Spleen (tissue), 11 donors: Measurements from ENCODE around the gene RTKN. TPM values are rescaled to one million over a fixed set of nuclear protein-coding genes. Genes with fewer than 3 reads are reported as not detected.

Experiments
- DNase-seq: peaks from one replicate; pipeline ENCODE4 v3.0.0-alpha.2; 2020
- H3K27ac ChIP-seq, 8 donors: fragments of 200-600 bp; sonication (generic) in 7 of 8; 1 replicate in 4 of 8; 2 replicates in 4 of 8; pipeline versions ENCODE4 v1.5.0 to v1.8.0; 2016 to 2021; ENCODE audit warnings: inconsistent platforms in 4 of 8, mild to moderate bottlenecking in 4 of 8, moderate library complexity in 1 of 8
- H3K27me3 ChIP-seq, 7 donors: fragments of 200-600 bp; sonication (generic) in 6 of 7; replicated peaks in 1 of 7; 1 replicate in 4 of 7; 2 replicates in 3 of 7; pipeline versions ENCODE4 v1.5.0 to v1.8.0; 2016 to 2021; ENCODE audit warnings: inconsistent platforms in 3 of 7, mild to moderate bottlenecking in 1 of 7
- H3K36me3 ChIP-seq, 6 donors: fragments of 200-600 bp; sonication (generic) in 5 of 6; 1 replicate in 4 of 6; 2 replicates in 2 of 6; pipeline versions ENCODE4 v1.5.0 to v1.8.0; 2016 to 2021; ENCODE audit warnings: inconsistent platforms in 2 of 6
- H3K4me1 ChIP-seq, 6 donors: fragments of 200-600 bp; sonication (generic) in 5 of 6; 1 replicate in 3 of 6; 2 replicates in 3 of 6; pipeline versions ENCODE4 v1.5.0 to v1.8.0; 2016 to 2021; ENCODE audit warnings: inconsistent platforms in 3 of 6
- H3K4me3 ChIP-seq, 8 donors: fragments of 200-600 bp; sonication (generic) in 7 of 8; 1 replicate in 4 of 8; 2 replicates in 4 of 8; pipeline versions ENCODE4 v1.5.0 to v1.8.0; 2016 to 2021; ENCODE audit warnings: inconsistent platforms in 4 of 8, mild to moderate bottlenecking in 4 of 8, moderate library complexity in 2 of 8
- H3K9me3 ChIP-seq, 8 donors: fragments of 200-600 bp; sonication (generic) in 7 of 8; 1 replicate in 4 of 8; 2 replicates in 4 of 8; pipeline versions ENCODE4 v1.5.0 to v1.8.0; 2016 to 2021; ENCODE audit warnings: inconsistent platforms in 4 of 8
- CTCF ChIP-seq, 11 experiments: fragments of 200-600 bp in 7 of 11; fragments of 450-650 bp in 4 of 11; sonication (generic) in 4 of 11; IDR thresholded peaks in 8 of 11; conservative IDR thresholded peaks in 3 of 11; 1 replicate in 7 of 11; 2 replicates in 4 of 11; pipeline versions ENCODE4 v1.4.0 to v1.8.0; 2016 to 2021; ENCODE audit warnings: antibody characterized with exemption in 11 of 11, inconsistent platforms in 4 of 11, mild to moderate bottlenecking in 1 of 11
- POLR2A ChIP-seq, 3 donors: fragments of 450-650 bp; IDR thresholded peaks; one replicate each; pipeline ENCODE4 v1.5.1; 2017; ENCODE audit warnings: antibody characterized with exemption in 3 of 3, mild to moderate bottlenecking in 1 of 3
- POLR2AphosphoS5 ChIP-seq, 3 donors: sonication (generic); formaldehyde crosslinking; IDR thresholded peaks; one replicate each; pipeline ENCODE4 v1.5.1; 2017; ENCODE audit warnings: antibody characterized with exemption in 3 of 3
- WGBS, 5 donors: extraction: QIAGEN DNeasy Blood & Tissue Kit in 3 of 5; methylation state at CpG; one replicate each; pipeline versions ENCODE4 v1.1.5 to v1.1.7; 2013 to 2018; 5-methylcytosine and 5-hydroxymethylcytosine counted together
- intact Hi-C: fragments of 100-400 bp; cut with DNase I; formaldehyde crosslinking; loops from one replicate; pipeline ENCODE4 v1.15.0; 2023; ENCODE audit warnings: low total_unique reads
- polyA plus RNA-seq, 3 donors: library from polyadenylated mRNA; stranded (reverse); fragments of 200-250 nt; gene quantifications; one replicate each; pipeline ENCODE4 v1.2.1, GENCODE V29; 2013
- total RNA-seq, 7 donors: library from RNA; depleted of rRNA in 3 of 7; stranded (reverse); fragments of >200 nt in 3 of 7; fragmentation: NEBNext Ultra II Directional in 4 of 7; extraction: Animal tissue kit (Norgen Biotek cat#: 25700) in 4 of 7; gene quantifications; one replicate each; pipeline versions ENCODE4 v1.1.0 to v1.2.1, GENCODE V29; 2016 to 2021
- donor health status: healthy with polysubstance abuse.
- donor health status: DM: no; HTN: no; CAD: no; lungs with moderate emphysema.
- donor health status: DM: no; HTN: no; CAD: no.
- donor health status: Bipolar disorder and iron deficiency.
- donor health status: healthy.
- donor health status: DM: no; HTN: no; CAD: no.
- donor health status: DM: yes; HTN: yes; CAD: no.

The RTKN gene
- total and polyA plus RNA-seq, 10 donors: 3.2 to 11.1 (median 7.1) TPM

GRCh38 chr2:74481431-74481830, 39.7 kb upstream of the RTKN start:
- intact Hi-C loops: loop anchor here (5.0 kb wide), 1 partner anchor 106 kb away; no protein-coding TSS in a partner anchor
- H3K27ac ChIP-seq: peak overlapping the region in 5 of 8 donors; percentile 93 to 97 (median 94)
- H3K4me3 ChIP-seq: peak overlapping the region; percentile 72 to 96 (median 88)
- WGBS, 5 donors: 48 to 93% (median 70%) methylated on average over 2 to 3 of the region's 3 CpGs
- H3K27me3 ChIP-seq: no peaks in the 10 kb centered on the region
- TF ChIP-seq POLR2A (IDR thresholded peaks at IDR 0.05) (no peak), CTCF (IDR thresholded peaks at IDR 0.05 in 8 of 11, conservative IDR thresholded peaks at IDR 0.05 in 3 of 11) (no peak), POLR2AphosphoS5 (IDR thresholded peaks at IDR 0.05) (no peak)
- DNase-seq: no peak
- no peaks in the 10 kb centered on the region for H3K9me3 ChIP-seq
- peaks cover 0 to 69% (median 25%) of the 10 kb centered on the region in 6 donors for H3K36me3 ChIP-seq
- peaks cover 33 to 68% (median 40%) of the 10 kb centered on the region in 6 donors for H3K4me1 ChIP-seq

GRCh38 chr2:74474899-74475298, 33.2 kb upstream of the RTKN start:
- Histone ChIP-seq H3K9me3 (no peaks in the 10 kb centered on the region), H3K4me1 (peaks cover 19 to 57% (median 26%) of the 10 kb centered on the region in 6 donors), H3K36me3 (peaks cover 0 to 70% (median 29%) of the 10 kb centered on the region in 6 donors), H3K4me3 (no peak overlapping the region), H3K27ac (no peak overlapping the region), H3K27me3 (no peaks in the 10 kb centered on the region)
- intact Hi-C loops: no loop called here
- peak; percentile 69 for DNase-seq
- 81 to 91% (median 89%) methylated on average over 5 of the region's 5 CpGs for WGBS, 5 donors
- TF ChIP-seq CTCF (IDR thresholded peaks at IDR 0.05 in 8 of 11, conservative IDR thresholded peaks at IDR 0.05 in 3 of 11) (peak in 1 of 11 experiments; percentile 19), POLR2AphosphoS5 (IDR thresholded peaks at IDR 0.05) (no peak)

GRCh38 chr2:74474481-74474880, 32.7 kb upstream of the RTKN start:
- intact Hi-C loops: no loop called here
- Histone ChIP-seq H3K36me3 (peaks cover 0 to 66% (median 27%) of the 10 kb centered on the region in 6 donors), H3K9me3 (no peaks in the 10 kb centered on the region), H3K27ac (no peak overlapping the region), H3K4me3 (no peak overlapping the region), H3K27me3 (no peaks in the 10 kb centered on the region), H3K4me1 (peaks cover 18 to 53% (median 25%) of the 10 kb centered on the region in 6 donors)
- 94 to 99% (median 95%) methylated on average over 6 of the region's 6 CpGs for WGBS, 5 donors
- TF ChIP-seq POLR2A (IDR thresholded peaks at IDR 0.05): no peak
- TF ChIP-seq POLR2AphosphoS5 (IDR thresholded peaks at IDR 0.05): no peak
- no peak for TF ChIP-seq CTCF (IDR thresholded peaks at IDR 0.05 in 8 of 11, conservative IDR thresholded peaks at IDR 0.05 in 3 of 11)
- DNase-seq: peak; percentile 69

- intact Hi-C loops: no loop called here
- H3K4me1 ChIP-seq: peaks cover 18 to 47% (median 25%) of the 10 kb centered on the region in 6 donors
- peak overlapping the region; percentile 54 to 78 (median 71) for H3K4me3 ChIP-seq
- H3K27me3 ChIP-seq: no peaks in the 10 kb centered on the region
- H3K27ac ChIP-seq: peak overlapping the region; percentile 77 to 93 (median 91)
- WGBS, 5 donors: 8 to 16% (median 11%) methylated on average over 7 of the region's 7 CpGs
- DNase-seq: no peak
- TF ChIP-seq CTCF (IDR thresholded peaks at IDR 0.05 in 8 of 11, conservative IDR thresholded peaks at IDR 0.05 in 3 of 11) (no peak), POLR2AphosphoS5 (IDR thresholded peaks at IDR 0.05) (no peak), POLR2A (IDR thresholded peaks at IDR 0.05) (no peak)
- no peaks in the 10 kb centered on the region for H3K9me3 ChIP-seq
- H3K36me3 ChIP-seq: peaks cover 0 to 50% (median 22%) of the 10 kb centered on the region in 6 donors
Measured at GRCh38 chr2:74472945-74473258, 31.2 kb upstream of the RTKN start.
